BE2C (cell line): ENCODE results near the gene PLAU.

Experiments
- DNase-seq: peaks from one replicate; pipeline ENCODE4 v3.0.0-alpha.2; 2020
- H3K27me3 ChIP-seq: fragments of 250-450 bp; sonication (Bioruptor Pico); 2 replicates; pipeline ENCODE4 v1.5.1; 2020; ENCODE audit warnings: mild to moderate bottlenecking
- H3K36me3 ChIP-seq: fragments of 250-450 bp; sonication (Bioruptor Pico); 2 replicates; pipeline ENCODE4 v1.5.1; 2020; ENCODE audit warnings: mild to moderate bottlenecking
- H3K4me1 ChIP-seq: fragments of 250-450 bp; sonication (Bioruptor Pico); 2 replicates; pipeline ENCODE4 v1.5.1; 2020
- H3K4me3 ChIP-seq: 2 replicates; pipeline ENCODE4 v1.5.1; 2011; ENCODE audit warnings: low read depth, low read length
- H3K9me3 ChIP-seq: fragments of 250-450 bp; sonication (Bioruptor Pico); 2 replicates; pipeline ENCODE4 v1.5.1; 2020
- TF ChIP-seq, protein P1 (sequence below): IDR thresholded peaks from 2 replicates; pipeline ENCODE4 v1.5.1; 2012; ENCODE audit warnings: mild to moderate bottlenecking, low read depth, low read length

The PLAU gene

GRCh38 chr10:73899423-73899822 is 11.5 kb upstream of the PLAU start:
- Histone ChIP-seq H3K9me3 (no peaks in the 10 kb centered on the region), H3K27me3 (no peaks in the 10 kb centered on the region), H3K4me1 (no peaks in the 10 kb centered on the region), H3K36me3 (no peaks in the 10 kb centered on the region), H3K4me3 (no peak overlapping the region)
- DNase-seq: no peak
- TF ChIP-seq, protein P1, sequence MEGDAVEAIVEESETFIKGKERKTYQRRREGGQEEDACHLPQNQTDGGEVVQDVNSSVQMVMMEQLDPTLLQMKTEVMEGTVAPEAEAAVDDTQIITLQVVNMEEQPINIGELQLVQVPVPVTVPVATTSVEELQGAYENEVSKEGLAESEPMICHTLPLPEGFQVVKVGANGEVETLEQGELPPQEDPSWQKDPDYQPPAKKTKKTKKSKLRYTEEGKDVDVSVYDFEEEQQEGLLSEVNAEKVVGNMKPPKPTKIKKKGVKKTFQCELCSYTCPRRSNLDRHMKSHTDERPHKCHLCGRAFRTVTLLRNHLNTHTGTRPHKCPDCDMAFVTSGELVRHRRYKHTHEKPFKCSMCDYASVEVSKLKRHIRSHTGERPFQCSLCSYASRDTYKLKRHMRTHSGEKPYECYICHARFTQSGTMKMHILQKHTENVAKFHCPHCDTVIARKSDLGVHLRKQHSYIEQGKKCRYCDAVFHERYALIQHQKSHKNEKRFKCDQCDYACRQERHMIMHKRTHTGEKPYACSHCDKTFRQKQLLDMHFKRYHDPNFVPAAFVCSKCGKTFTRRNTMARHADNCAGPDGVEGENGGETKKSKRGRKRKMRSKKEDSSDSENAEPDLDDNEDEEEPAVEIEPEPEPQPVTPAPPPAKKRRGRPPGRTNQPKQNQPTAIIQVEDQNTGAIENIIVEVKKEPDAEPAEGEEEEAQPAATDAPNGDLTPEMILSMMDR: no peak

DNA sequence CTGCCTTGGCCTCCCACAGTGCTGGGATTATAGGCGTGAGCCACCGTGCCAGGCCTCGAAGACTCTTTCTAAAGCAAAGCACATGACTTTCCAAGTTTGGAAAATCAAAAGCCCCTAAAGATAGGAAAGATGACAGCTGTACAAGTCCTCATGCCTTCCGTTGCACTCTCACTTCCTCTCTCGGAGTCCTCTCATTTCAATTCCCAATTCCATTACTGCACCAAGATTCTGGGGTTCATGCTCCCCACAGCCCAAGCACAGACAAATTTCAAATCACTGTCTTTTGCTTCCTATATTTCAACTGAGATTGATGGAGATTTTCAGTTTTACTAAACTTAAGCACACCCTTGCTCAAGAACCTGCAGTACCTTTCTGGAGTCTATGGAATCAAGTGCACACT is 10.9 kb upstream of the PLAU start:
- Histone ChIP-seq H3K4me3 (no peak overlapping the region), H3K4me1 (no peaks in the 10 kb centered on the region), H3K9me3 (no peaks in the 10 kb centered on the region), H3K36me3 (no peaks in the 10 kb centered on the region), H3K27me3 (no peaks in the 10 kb centered on the region)
- DNase-seq: no peak
- TF ChIP-seq, protein P1: no peak

- no peak for DNase-seq
- no peaks in the 10 kb centered on the region for H3K27me3 ChIP-seq
- no peak overlapping the region for H3K4me3 ChIP-seq
- H3K36me3 ChIP-seq: no peaks in the 10 kb centered on the region
- no peaks in the 10 kb centered on the region for H3K4me1 ChIP-seq
- TF ChIP-seq, protein P1: no peak
- no peaks in the 10 kb centered on the region for H3K9me3 ChIP-seq
These were observed 9.7 kb upstream of the PLAU start for GRCh38 chr10:73901261-73901660.

DNA sequence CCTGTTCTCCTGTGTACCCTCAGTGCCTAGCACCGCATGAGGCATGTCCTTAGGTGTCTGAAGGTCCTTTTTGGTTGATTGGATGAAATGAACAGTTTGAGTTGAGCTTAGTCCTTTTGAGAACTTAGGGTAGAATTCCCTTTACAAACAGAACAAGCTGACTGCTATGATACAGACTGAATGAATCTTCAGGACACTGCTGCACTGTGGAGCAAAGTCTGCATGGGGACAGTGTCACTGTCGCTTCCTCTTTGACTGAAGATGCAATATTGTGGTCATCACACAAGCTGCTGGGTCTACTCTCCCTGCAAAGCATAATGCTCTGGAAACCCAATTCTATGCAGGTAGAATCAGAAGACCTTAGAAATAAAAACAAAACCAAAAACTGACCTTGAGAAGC is 8.6 kb upstream of the PLAU start:
- TF ChIP-seq, protein P1: no peak
- no peak overlapping the region for H3K4me3 ChIP-seq
- no peak for DNase-seq
- no peaks in the 10 kb centered on the region for H3K9me3 ChIP-seq
- H3K36me3 ChIP-seq: no peaks in the 10 kb centered on the region
- H3K4me1 ChIP-seq: no peaks in the 10 kb centered on the region
- no peaks in the 10 kb centered on the region for H3K27me3 ChIP-seq

- DNase-seq: no peak
- Histone ChIP-seq H3K4me1 (no peaks in the 10 kb centered on the region), H3K27me3 (peaks cover 4% of the 10 kb centered on the region), H3K4me3 (no peak overlapping the region), H3K36me3 (no peaks in the 10 kb centered on the region), H3K9me3 (no peaks in the 10 kb centered on the region)
- TF ChIP-seq, protein P1: no peak
These were observed 5.5 kb upstream of the PLAU start for GRCh38 chr10:73905256-73906020.
